ENCODE results near the gene LRP8. TPM values are rescaled to one million over a fixed set of nuclear protein-coding genes. Genes with fewer than 3 reads are reported as not detected.
A peak's percentile ranks its signal among the peaks of the same experiment; 100 is the strongest.

Gene LRP8
- total and polyA plus RNA-seq, 2 experiments from 2014 or later = 1.3 to 8.9 TPM

DNA sequence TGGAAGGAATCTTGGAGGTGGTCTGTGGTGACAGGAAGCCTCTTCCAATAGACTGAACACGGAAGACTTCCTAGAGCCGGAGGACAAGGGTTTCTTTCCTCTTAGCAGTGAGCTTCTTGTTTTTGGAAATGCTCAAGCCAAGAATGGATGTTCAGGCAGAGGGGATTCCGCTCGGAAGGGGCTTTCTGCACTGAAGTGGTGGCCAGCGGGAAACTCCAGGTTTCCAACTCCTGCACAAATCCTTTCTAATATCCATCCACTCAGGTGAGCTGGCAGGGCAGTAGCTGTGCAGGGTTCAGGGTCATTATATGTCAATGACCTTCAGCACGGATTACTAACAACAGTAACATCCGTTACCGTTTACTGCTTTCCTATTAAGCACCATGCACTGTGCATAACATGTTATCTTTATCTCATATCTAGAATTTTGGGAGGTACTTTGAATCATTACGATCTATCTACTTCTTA, 131.8 kb downstream of the LRP8 start:
- Histone ChIP-seq H3K79me2 (ENCODE audit: insufficient read depth) (peaks cover 29% of the 10 kb centered on the region), H3K4me1 (ENCODE audit: insufficient read depth) (peaks cover 30% of the 10 kb centered on the region), H3K9ac (peak overlapping the region; percentile 98), H3K36me3 (ENCODE audit: low read depth) (no peaks in the 10 kb centered on the region), H3K9me3 (ENCODE audit: low read depth) (no peaks in the 10 kb centered on the region), H4K20me1 (ENCODE audit: insufficient read depth) (no peaks in the 10 kb centered on the region), H3K27me3 (replicated peaks; ENCODE audit: insufficient read depth) (no peaks in the 10 kb centered on the region), H3K9me2 (ENCODE audit: insufficient read depth) (no peaks in the 10 kb centered on the region), H2AFZ (peak overlapping the region; percentile 82), H3K4me3 (peak overlapping the region; percentile 88), H3K27ac (peak overlapping the region; percentile 87), H3K4me2 (ENCODE audit: unreplicated experiment) (peak overlapping the region; percentile 97), H3F3A (ENCODE audit: insufficient read depth) (peaks cover 17% of the 10 kb centered on the region)
- TF ChIP-seq EZH2 (IDR thresholded peaks at IDR 0.05; ENCODE audit: insufficient read depth, poor library complexity, severe bottlenecking) (no peak), EZH2phosphoT487 (IDR thresholded peaks at IDR 0.05; ENCODE audit: insufficient read depth, low read depth) (no peak)
- in situ Hi-C loops (cut with MboI) = loop anchor here (10.0 to 25.0 kb wide), 2 partner anchors 291 to 484 kb away; no protein-coding TSS in a partner anchor
- peak; percentile 40 for DNase-seq
- WGBS, 2 experiments (ENCODE audit: low coverage in 1 of 2, low lambda C conversion rate in 2 of 2, missing lambda C conversion rate in 2 of 2) = 8 to 14% methylated on average over 9 of the region's 9 CpGs

DNA sequence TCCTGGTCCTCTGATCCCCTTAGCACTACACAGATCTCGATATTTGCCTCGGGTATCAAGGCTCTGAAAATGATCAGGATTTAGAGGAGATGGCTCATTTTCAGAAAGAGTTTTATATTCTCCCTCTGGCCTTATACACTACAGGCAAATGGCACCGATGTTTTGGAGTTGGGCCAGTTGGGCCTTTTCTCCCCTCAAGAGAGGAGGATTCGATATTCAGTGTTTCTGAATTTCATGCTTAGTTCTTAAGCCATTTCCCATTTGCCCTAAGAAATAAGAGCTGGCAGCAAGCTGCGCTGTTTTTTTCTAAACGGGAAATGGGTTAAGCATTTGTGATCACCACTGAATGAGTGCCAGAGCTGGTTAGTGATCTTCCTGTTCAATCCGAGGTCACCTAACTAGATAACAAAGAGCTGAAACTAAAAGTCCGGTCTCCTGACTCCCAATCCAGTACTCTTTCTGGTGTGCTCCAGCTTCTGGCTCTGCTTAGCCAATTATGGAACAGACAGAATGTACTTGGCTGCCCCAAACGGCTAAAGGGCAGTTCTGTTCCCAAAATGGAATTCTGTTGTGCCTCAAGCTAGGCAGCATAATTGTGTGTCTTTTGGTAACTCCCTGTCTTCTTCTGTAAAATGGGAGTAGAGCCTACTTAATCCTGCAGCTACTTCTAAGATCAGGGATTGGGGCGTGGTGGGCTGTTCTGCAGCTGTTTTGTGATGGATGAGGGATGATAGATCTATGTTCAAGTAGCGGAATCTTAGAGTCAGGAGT, 132.4 kb downstream of the LRP8 start:
- no peaks in the 10 kb centered on the region for H3K27me3 ChIP-seq (replicated peaks; ENCODE audit: insufficient read depth)
- H3K9me3 ChIP-seq (ENCODE audit: low read depth) = no peaks in the 10 kb centered on the region
- no peaks in the 10 kb centered on the region for H3K9me2 ChIP-seq (ENCODE audit: insufficient read depth)
- H3K79me2 ChIP-seq (ENCODE audit: insufficient read depth) = peaks cover 29% of the 10 kb centered on the region
- no peaks in the 10 kb centered on the region for H3K36me3 ChIP-seq (ENCODE audit: low read depth)
- peaks cover 30% of the 10 kb centered on the region for H3K4me1 ChIP-seq (ENCODE audit: insufficient read depth)
- H4K20me1 ChIP-seq (ENCODE audit: insufficient read depth) = no peaks in the 10 kb centered on the region
- peak overlapping the region; percentile 97 for H3K4me2 ChIP-seq (ENCODE audit: unreplicated experiment)
- peak overlapping the region; percentile 98; the same call in 1 of the 2 replicates for H3K9ac ChIP-seq
- 44 to 45% methylated on average over 11 of the region's 11 CpGs for WGBS, 2 experiments (ENCODE audit: low coverage in 1 of 2, low lambda C conversion rate in 2 of 2, missing lambda C conversion rate in 2 of 2)
- no peak for TF ChIP-seq EZH2phosphoT487 (IDR thresholded peaks at IDR 0.05; ENCODE audit: insufficient read depth, low read depth)
- no peak for TF ChIP-seq EZH2 (IDR thresholded peaks at IDR 0.05; ENCODE audit: insufficient read depth, poor library complexity, severe bottlenecking)
- H3K27ac ChIP-seq = no peak overlapping the region
- H3K4me3 ChIP-seq = peak overlapping the region; percentile 88; the same call in 1 of the 2 replicates
- peaks cover 17% of the 10 kb centered on the region for H3F3A ChIP-seq (ENCODE audit: insufficient read depth)
- DNase-seq = no peak
- H2AFZ ChIP-seq = peak overlapping the region; percentile 82
- in situ Hi-C loops (cut with MboI) = loop anchor here (10.0 to 25.0 kb wide), 2 partner anchors 291 to 483 kb away; no protein-coding TSS in a partner anchor

Other genes starting within 250 kb of the LRP8 start
- 0.13 TPM in 1 of 2 replicates, not detected in the other for gene SLC1A7, start 185.4 kb downstream of the LRP8 start, total RNA-seq (2014; rRNA removed; shearing (Covaris generic))
- gene SLC1A7, start 185.4 kb downstream of the LRP8 start, polyA plus RNA-seq (2016; fragmentation: Nextera tagmentation; extraction: Ambion mirVana) = 0.51 and 0.76 TPM in 2 replicates
- 16.2 and 24.5 TPM in 2 replicates for gene CPT2, start 131.2 kb downstream of the LRP8 start, total RNA-seq (2014; rRNA removed; shearing (Covaris generic))
- gene CPT2, start 131.2 kb downstream of the LRP8 start, polyA plus RNA-seq (2016; fragmentation: Nextera tagmentation; extraction: Ambion mirVana) = 15.2 and 15.8 TPM in 2 replicates
- 49.7 and 63.2 TPM in 2 replicates for gene CZIB, start 107.4 kb downstream of the LRP8 start, total RNA-seq (2014; rRNA removed; shearing (Covaris generic))
- 76.6 and 83.4 TPM in 2 replicates for gene CZIB, start 107.4 kb downstream of the LRP8 start, polyA plus RNA-seq (2016; fragmentation: Nextera tagmentation; extraction: Ambion mirVana)
- 21.9 and 22.5 TPM in 2 replicates for gene MAGOH, start 89.6 kb downstream of the LRP8 start, total RNA-seq (2014; rRNA removed; shearing (Covaris generic))
- gene MAGOH, start 89.6 kb downstream of the LRP8 start, polyA plus RNA-seq (2016; fragmentation: Nextera tagmentation; extraction: Ambion mirVana) = 29.7 and 34.3 TPM in 2 replicates
- gene DMRTB1, start 131.3 kb upstream of the LRP8 start, total RNA-seq (2014; rRNA removed; shearing (Covaris generic)) = not detected in 2 replicates
- not detected in 2 replicates for gene DMRTB1, start 131.3 kb upstream of the LRP8 start, polyA plus RNA-seq (2016; fragmentation: Nextera tagmentation; extraction: Ambion mirVana)

All from GM23248 (cell line).